ENCODE results near the gene CD2.

The CD2 gene

DNA sequence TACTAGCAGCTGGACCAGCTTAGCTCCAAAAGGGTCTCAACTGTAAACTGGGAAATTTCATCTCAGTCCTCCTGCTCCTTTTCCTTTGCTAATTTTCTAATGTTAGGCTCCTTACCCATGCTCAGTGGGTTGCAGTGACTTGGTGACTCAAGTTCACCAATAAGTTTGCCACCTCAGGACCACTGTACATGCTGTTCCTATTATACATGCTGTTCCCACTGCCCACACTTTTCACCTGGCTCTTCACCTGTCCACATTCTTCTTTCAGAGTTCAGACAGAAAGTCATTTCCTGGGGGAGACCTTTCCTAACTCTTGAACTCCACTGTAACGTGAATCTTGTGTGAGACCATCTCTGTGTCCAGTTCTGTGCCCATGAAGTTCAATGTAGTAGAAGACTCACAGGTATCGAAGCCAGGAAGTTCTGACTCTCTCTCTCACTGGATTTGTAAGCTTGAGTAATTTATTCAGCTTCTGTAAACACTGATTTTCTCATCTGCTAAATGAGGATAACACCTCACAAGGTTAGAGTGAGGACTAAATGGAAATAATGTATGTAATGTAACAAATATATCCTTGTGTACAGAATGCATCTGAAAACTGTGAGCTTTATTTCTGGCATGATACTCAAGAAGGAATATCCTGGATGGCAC is 17.9 kb downstream of the CD2 start:
- no peak for DNase-seq (ENCODE audit: low read depth, low spot score)
- TF ChIP-seq, protein P1, sequence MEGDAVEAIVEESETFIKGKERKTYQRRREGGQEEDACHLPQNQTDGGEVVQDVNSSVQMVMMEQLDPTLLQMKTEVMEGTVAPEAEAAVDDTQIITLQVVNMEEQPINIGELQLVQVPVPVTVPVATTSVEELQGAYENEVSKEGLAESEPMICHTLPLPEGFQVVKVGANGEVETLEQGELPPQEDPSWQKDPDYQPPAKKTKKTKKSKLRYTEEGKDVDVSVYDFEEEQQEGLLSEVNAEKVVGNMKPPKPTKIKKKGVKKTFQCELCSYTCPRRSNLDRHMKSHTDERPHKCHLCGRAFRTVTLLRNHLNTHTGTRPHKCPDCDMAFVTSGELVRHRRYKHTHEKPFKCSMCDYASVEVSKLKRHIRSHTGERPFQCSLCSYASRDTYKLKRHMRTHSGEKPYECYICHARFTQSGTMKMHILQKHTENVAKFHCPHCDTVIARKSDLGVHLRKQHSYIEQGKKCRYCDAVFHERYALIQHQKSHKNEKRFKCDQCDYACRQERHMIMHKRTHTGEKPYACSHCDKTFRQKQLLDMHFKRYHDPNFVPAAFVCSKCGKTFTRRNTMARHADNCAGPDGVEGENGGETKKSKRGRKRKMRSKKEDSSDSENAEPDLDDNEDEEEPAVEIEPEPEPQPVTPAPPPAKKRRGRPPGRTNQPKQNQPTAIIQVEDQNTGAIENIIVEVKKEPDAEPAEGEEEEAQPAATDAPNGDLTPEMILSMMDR (IDR thresholded peaks at IDR 0.05; ENCODE audit: low read depth, low read length) = no peak
- in situ Hi-C loops (cut with HindIII; ENCODE audit: low sequenced_read_pairs) = no loop called here
- no peak overlapping the region for H3K4me3 ChIP-seq (ENCODE audit: low read depth, low read length)

DNA sequence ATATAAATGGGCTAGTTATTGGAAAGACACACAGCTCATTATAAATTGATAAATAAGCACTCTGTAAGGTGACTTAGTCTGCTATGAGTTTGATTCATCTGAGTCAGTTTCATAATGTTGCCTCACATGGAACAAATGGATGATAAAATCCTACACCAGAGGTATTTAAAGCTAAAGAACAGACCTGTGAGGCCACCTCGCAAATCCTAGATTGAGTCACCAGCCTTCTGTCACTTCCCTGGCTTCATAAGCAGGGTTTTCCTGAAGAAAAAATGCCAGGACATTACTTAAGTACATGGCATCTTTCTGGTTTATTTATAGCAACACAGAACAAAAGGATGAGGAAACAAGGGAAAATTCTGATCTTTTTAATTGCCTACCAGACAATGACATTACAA is 18.4 kb downstream of the CD2 start:
- DNase-seq (ENCODE audit: low read depth, low spot score) = no peak
- TF ChIP-seq, protein P1 (IDR thresholded peaks at IDR 0.05; ENCODE audit: low read depth, low read length) = no peak
- H3K4me3 ChIP-seq (ENCODE audit: low read depth, low read length) = no peak overlapping the region
- in situ Hi-C loops (cut with HindIII; ENCODE audit: low sequenced_read_pairs) = no loop called here

DNA sequence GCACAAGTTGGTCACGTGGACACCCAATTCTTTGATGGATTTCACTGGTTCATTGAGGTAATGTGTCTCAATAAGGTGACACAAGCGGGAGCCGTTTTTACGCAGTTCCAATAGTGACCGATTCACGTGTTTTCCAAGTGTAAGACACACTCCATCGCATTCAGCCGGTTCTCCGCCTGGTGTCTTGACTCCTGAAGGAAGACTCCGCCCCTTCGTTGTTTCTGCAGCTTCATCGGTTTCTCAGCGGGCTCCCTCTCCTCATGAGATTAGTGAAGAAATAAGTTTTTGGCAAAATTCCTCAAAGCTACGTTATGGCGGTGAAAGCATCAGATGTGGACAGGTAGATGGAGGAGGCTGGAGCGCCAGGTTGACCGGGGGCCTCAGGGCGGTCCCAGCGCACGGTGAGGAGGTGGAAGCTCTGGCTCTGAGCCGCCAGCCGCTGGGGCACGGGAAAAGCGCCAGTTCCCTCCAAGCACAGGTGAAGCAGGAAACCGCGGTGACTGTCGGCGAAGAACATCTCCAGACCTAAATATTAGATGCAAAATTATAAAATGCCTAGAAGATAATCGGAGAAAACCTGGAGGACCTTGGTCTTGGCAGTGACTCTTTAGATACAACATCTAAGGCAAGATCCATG is 21.0 kb downstream of the CD2 start:
- TF ChIP-seq, protein P1 (IDR thresholded peaks at IDR 0.05; ENCODE audit: low read depth, low read length) = no peak
- no peak for DNase-seq (ENCODE audit: low read depth, low spot score)
- no peak overlapping the region for H3K4me3 ChIP-seq (ENCODE audit: low read depth, low read length)
- in situ Hi-C loops (cut with HindIII; ENCODE audit: low sequenced_read_pairs) = no loop called here

DNA sequence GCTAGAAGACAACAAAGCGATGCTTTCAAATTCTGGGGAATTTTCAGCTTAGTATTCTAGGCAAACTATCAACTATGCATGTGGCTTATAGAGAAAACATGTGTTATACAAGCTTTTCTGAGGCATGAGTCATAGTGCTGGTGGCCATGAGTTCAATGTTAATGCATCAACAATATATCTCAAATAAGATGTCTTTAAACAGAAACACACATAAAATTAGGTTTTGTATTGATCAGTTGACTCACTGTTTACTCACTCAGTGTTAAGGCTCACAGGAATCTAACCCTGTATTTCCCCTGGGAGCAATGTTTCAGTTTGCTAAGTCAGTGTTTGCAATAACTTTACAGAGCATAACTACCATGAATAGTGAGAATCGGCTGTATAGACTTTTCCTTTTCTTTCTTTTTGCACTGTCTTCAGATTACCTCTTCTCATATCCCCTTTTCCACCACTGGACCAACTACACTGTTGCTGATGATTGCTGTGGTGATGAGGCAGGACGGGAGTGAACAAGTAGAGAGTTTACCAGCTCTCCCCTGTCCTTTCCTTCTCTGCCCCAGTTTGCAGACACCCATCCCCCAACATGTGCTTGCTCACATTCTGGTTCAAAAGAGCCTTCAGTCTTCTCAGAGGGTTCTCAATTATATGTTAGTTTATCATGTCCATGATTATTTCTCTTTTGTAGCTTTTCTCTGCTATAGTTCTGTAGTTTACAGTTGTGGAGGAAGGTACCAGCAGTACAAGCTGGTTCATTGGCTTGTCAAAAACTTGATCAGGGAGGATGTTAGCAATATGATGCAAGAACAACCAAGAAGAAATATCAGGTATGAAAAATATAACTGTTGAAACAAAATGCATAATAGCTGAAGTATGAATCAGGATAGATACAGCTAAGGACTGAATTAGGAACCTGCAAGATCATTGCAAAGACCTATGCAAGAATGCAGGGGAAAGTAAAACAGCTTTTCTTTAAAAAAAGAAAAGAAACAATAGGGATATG is 23.9 kb downstream of the CD2 start:
- TF ChIP-seq, protein P1 (IDR thresholded peaks at IDR 0.05; ENCODE audit: low read depth, low read length) = no peak
- H3K4me3 ChIP-seq (ENCODE audit: low read depth, low read length) = no peak overlapping the region
- peak; percentile 85 for DNase-seq (ENCODE audit: low read depth, low spot score)
- in situ Hi-C loops (cut with HindIII; ENCODE audit: low sequenced_read_pairs) = no loop called here

DNA sequence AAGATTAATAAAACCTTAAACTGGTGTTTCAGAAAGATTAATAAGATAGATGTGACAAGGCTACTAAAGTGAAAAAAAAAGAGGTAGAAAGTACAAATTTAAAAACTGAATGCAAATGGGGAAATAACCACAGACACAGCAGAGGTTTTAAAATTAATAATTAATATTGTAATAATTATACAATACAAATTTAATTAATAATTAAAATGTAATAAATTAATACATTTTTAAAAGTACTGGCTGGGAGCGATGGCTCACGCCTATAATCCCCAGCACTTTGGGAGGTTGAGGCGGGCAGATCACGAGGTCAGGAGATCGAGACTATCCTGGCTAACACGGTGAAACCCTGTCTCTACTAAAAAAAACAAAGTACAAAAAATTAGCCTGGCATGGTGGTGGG is 26.8 kb downstream of the CD2 start:
- TF ChIP-seq, protein P1 (IDR thresholded peaks at IDR 0.05; ENCODE audit: low read depth, low read length) = no peak
- no peak for DNase-seq (ENCODE audit: low read depth, low spot score)
- in situ Hi-C loops (cut with HindIII; ENCODE audit: low sequenced_read_pairs) = no loop called here
- no peak overlapping the region for H3K4me3 ChIP-seq (ENCODE audit: low read depth, low read length)

DNA sequence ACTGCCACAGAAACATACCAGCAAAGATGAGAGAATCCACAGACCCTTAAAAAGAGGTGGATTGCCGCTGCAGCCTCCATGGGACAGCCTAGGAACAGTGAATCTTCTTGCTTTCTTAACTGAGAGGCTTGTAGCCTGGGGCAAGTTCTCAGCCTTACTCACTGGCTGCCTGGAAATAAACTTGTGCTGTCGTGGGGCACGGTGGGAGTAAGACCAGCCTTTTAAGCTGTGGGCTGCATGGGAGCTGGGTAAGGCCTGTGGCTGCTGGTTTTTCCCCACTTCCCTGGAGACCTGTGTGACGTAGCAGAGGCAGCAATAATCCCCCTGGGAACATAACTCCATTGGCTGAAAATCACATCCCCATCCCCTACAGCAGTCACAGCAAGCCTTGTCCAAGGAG is 30.8 kb downstream of the CD2 start:
- TF ChIP-seq, protein P1 (IDR thresholded peaks at IDR 0.05; ENCODE audit: low read depth, low read length) = no peak
- no peak overlapping the region for H3K4me3 ChIP-seq (ENCODE audit: low read depth, low read length)
- DNase-seq (ENCODE audit: low read depth, low spot score) = no peak
- in situ Hi-C loops (cut with HindIII; ENCODE audit: low sequenced_read_pairs) = no loop called here
